COLO668 (cell line): Measurements from ENCODE around the gene NKAIN2.

ENCODE experiments used
- DNase-seq: peaks from one replicate; lab custom pipeline; 2025; ENCODE audit not compliant: unreplicated experiment; lab: John Stamatoyannopoulos, UW

NKAIN2 gene

GRCh38 chr6:124859366-124859765, 1055.7 kb downstream of the NKAIN2 start:
- no peak for DNase-seq

GRCh38 chr6:124866040-124866439, 1062.4 kb downstream of the NKAIN2 start:
- DNase-seq = no peak

- DNase-seq = no peak
Measured at GRCh38 chr6:124867121-124867520, 1063.5 kb downstream of the NKAIN2 start.

GRCh38 chr6:124868481-124868880, 1064.8 kb downstream of the NKAIN2 start:
- no peak for DNase-seq

- DNase-seq = no peak
Measured at GRCh38 chr6:124869416-124869815, 1065.8 kb downstream of the NKAIN2 start.

GRCh38 chr6:124870611-124871459, 1067.2 kb downstream of the NKAIN2 start:
- no peak for DNase-seq

- no peak for DNase-seq
Measured at GRCh38 chr6:124872361-124873065, 1068.8 kb downstream of the NKAIN2 start.

GRCh38 chr6:124873066-124873410, 1069.4 kb downstream of the NKAIN2 start:
- no peak for DNase-seq
